HS-5 (cell line): ENCODE results near the gene SSR4.

ENCODE experiments used
- DNase-seq: peaks from one replicate; pipeline ENCODE4 v3.0.0-alpha.2; 2012; ENCODE audit warnings: low read depth

SSR4 gene

GRCh38 chrX:153830640-153831428, 36.4 kb downstream of the SSR4 start:
- no peak for DNase-seq

- DNase-seq, result no peak
These were observed 37.1 kb downstream of the SSR4 start for GRCh38 chrX:153831429-153832150.

- DNase-seq, result no peak
These were observed 38.3 kb downstream of the SSR4 start for GRCh38 chrX:153832728-153833127.

GRCh38 chrX:153836921-153837320, 42.5 kb downstream of the SSR4 start:
- DNase-seq, result no peak

GRCh38 chrX:153844509-153845082, 50.1 kb downstream of the SSR4 start:
- no peak for DNase-seq

GRCh38 chrX:153845195-153845594, 50.7 kb downstream of the SSR4 start:
- DNase-seq, result no peak

- DNase-seq, result no peak
These were observed 51.4 kb downstream of the SSR4 start for GRCh38 chrX:153845842-153846241.
